ENCODE measurements around the gene IL9.

Gene IL9

DNA sequence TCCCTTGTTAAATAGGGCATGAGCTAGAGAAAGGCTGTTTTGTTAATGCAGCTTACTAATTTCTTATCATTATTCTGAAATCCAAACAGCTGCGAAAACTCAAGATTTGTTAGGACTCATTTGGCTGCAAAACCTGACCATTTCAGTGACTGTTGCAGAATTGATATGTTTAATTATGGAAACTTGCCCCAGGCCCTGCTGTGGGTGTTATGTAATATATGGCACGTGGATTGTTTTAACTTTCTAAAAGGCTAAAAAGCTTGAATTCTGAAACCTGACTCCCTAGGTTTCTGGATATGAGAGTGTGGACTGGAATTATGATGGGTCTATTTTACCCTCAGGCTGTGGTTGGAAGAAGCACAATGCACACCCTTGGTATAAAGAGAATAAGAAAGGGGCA lies 4.4 kb downstream of the IL9 start:
- DNase-seq (ENCODE audit: low read depth): no peak

DNA sequence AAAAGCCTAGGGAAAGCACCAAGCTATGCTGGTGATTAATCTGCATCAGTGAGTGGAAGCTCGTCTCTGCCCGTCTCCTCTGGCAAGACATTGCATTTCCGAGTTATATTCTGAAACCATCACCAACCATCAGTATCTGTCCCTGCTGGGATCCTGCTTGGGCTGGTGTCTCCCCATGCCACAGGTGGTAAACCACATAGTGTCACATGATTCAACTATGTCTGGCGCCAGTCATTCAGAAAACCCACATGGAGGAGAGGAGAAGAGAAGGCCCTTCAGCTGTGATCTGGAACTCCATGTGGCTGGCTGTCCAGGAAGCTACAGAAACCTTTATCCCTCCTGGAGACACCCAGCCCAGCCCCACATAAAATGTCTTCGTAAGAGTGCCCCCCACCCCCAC lies 4.8 kb downstream of the IL9 start:
- no peak for DNase-seq (ENCODE audit: low read depth)

GRCh38 chr5:135890296-135890695 lies 5.3 kb downstream of the IL9 start:
- DNase-seq (ENCODE audit: low read depth): no peak

GRCh38 chr5:135887881-135888614 lies 7.6 kb downstream of the IL9 start:
- DNase-seq (ENCODE audit: low read depth): no peak

DNA sequence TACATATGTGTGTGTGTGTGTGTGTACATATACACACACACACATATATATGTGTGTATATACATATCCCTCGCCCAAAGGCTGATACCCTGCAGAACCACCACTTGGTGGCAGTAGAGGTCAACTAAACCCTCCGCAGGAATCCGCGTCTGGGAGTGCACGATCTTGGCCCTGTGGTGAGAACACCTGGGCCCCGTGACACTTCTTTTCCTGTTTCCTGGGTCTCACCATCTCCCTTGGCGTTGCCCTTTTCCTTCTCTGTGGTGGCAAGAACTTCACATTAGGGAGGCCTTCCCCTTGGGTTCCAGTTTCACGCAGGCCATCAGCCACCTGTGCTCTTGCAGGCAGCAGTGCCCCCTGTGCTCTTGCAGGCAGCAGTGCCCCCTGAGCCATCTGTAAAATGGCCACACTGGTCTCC lies 8.2 kb downstream of the IL9 start:
- peak; percentile 3 for DNase-seq (ENCODE audit: low read depth)

GRCh38 chr5:135886136-135886535 lies 9.5 kb downstream of the IL9 start:
- no peak for DNase-seq (ENCODE audit: low read depth)

DNA sequence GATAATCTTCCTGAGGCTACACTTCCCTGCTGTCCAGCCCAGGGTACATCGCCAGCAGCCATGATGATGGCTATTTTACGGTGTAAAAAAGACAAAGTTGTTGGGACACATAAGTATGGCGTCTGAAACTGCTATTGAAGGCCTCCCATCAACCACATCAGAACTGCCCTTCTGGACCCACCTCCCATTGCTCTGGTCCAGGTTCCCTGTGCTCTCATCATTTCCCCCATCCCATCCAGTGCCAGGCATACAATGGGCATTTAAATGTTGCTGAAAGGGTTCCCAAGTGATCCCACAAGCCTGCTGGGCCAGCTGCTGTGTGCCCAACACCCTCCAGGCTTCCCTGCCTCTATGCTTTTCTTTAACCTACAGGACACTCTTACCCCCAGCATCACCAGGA lies 10.6 kb downstream of the IL9 start:
- DNase-seq (ENCODE audit: low read depth): no peak

DNA sequence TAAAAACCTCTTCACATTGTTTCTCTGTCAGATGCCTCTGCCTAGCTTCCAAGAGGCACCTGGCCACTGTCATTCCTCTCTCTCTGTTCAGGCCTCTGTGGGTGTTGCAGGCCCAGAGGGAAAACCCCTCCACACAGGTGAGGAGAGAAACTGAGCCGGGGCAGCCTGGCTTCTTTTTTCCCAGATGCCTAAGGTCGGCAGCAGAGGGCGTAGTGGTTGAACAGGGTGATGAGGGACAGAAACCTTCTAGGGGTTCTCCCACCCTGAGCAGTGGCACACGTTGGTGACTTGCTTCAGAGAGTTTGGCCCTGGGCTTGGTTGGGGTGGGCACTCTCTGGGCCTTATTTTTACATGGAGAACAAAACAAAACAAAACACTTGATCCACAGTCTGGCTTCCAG lies 12.2 kb downstream of the IL9 start:
- DNase-seq (ENCODE audit: low read depth): no peak

- no peak for DNase-seq (ENCODE audit: low read depth)
These were observed 12.6 kb downstream of the IL9 start for GRCh38 chr5:135883026-135883425.

DNA sequence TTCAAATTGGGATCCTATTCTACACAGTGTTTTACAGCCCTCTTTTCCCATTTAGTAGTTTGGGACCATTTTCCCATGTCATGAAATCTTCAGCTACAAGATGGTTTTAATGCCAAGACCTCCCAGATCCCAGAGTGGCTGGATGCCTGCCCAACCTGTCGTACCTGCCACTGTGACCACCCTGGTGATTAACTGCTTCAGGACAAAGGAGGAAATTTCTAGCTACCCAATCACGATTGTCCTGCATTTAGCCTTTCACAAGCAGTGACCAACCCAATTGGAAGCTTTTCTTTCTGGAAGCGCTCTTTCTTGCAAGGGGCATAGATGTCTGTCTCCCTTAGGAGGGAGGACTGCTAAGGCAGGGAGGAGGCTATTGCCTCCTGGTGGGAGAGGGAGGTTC lies 13.8 kb downstream of the IL9 start:
- no peak for DNase-seq (ENCODE audit: low read depth)

GRCh38 chr5:135881244-135881643 lies 14.4 kb downstream of the IL9 start:
- DNase-seq (ENCODE audit: low read depth): no peak

GRCh38 chr5:135880801-135881200 lies 14.8 kb downstream of the IL9 start:
- no peak for DNase-seq (ENCODE audit: low read depth)

DNA sequence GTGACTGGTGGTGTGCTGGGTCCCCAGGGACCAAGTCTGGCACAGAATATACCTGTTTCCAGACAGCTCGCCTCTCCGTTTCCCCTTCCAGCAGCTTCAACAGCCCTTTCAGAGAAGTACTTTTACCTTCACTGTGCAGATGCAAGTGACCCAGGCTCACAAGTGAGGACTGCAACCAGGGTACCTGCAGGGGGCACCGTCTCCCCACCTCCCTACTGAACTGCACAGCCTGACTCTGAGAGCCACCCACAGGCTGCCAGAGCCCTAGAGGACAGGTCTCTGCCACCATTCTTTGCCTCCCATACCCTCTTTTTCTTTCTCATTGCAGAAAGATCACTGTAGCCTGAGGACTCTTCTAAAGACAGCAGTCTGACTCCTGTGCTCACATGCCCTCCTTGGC lies 15.4 kb downstream of the IL9 start:
- no peak for DNase-seq (ENCODE audit: low read depth)

DNA sequence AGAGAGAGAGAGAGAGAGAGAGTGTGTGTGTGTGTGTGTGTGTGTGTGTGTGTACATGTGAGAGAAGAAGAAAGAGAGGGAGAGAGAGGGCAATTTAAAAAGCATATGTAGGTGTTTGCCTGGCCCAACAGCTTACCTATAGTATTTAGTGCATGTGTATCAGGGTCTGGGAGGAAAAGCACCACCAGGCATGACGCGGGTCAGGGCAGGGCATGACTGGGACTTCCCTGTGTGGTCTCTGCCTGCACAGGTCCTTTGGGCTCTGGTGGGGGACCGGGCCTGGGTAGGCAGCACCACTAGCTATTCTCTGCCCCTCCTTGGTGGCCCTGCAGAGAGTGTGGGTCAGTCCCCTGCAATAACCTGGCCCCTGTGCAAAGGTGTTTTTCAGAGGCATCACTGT lies 16.1 kb downstream of the IL9 start:
- no peak for DNase-seq (ENCODE audit: low read depth)

DNA sequence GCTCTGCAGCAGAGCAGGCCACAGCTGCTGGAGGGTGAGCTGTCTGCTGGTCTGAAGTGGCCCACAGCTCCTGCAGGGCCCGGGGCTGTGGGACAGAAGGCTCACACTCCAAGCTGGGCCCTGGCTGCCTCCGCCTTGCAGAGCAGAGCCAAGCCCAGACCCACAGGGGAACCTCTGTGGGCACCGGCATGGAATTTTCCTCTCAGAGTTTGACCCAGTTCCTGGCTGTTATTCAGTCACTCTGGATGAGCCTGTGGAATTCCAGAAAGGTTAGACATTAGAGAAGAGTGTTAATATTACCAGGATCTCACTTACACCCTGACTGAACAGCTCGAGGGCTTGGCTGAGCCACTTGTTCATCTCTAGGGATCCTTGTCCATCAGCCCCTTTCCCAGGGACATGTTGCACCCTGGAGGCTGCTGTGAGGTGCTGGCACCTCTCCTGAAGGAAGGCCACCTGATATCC lies 17.5 kb downstream of the IL9 start:
- no peak for DNase-seq (ENCODE audit: low read depth)

DNA sequence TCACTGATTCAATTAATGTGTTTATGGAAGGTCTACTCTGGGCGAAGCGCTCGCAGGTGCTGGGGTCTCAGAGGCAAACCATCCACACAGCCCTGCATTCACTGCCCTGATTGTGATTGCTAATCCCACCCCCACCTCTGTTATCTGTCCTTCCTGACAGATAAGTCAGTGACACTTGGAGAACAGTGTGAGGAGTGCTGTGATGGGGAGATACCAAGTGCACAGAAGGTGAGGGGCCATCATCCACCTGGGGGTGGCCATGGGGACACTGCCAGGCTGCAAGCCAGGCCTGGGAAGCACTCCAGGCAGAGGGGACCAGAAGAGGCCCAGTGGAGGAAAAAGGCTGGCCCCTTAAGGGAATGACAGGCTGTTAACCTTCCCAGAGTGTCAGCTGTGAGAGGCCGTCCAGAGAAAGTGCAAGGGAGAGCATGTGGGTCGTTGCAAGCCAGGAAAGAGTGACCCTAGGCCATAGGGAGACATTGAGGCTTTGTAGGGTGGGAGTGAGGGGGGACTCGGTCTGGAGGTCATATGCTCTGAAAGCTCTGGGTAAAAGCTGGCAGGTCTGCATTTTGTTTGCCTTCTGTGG lies 18.0 kb downstream of the IL9 start:
- DNase-seq (ENCODE audit: low read depth): no peak

- no peak for DNase-seq (ENCODE audit: low read depth)
These were observed 19.5 kb downstream of the IL9 start for GRCh38 chr5:135876146-135876545.

DNA sequence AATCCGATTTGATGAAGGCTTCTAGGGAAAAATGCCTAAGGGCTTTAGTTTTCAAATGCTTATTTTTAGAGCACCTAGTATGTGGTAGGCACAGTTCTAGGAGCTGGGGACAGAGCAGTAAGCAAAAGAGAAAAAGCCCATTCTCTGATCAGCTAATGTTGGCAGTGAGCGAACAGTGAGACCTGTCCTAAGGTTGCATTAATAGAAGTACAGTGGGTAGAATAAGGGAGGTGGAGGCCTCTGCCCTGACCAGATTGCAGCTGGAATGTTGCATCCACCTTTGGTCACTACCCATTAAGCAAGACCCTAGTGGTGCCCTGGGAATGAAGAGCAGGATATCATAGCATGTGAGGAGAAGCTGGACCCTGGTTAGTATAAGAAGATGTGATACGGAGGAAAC lies 20.1 kb downstream of the IL9 start:
- DNase-seq (ENCODE audit: low read depth): no peak

DNA sequence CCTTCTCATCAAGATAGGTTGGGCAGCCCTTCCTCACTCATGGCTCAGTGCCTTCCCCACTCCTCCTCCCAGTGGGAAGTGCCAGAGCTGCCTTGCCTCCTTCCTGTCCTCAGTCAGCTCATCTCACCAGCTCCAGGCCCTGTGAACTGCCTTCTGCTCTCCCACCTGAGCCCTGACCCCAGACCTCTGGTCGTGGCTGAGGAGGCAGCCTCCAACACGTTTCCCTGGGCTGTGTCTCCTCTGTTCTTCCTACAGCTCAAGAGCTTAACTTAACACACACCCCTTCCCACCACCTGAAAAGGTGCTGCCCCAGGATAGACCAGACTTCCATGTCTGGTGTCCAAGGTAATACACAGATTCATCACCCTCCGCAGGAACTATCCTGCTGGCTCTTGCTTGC lies 21.2 kb downstream of the IL9 start:
- no peak for DNase-seq (ENCODE audit: low read depth)

GRCh38 chr5:135873831-135874230 lies 21.8 kb downstream of the IL9 start:
- no peak for DNase-seq (ENCODE audit: low read depth)

- no peak for DNase-seq (ENCODE audit: low read depth)
These were observed 24.2 kb downstream of the IL9 start for GRCh38 chr5:135871268-135871915.

DNA sequence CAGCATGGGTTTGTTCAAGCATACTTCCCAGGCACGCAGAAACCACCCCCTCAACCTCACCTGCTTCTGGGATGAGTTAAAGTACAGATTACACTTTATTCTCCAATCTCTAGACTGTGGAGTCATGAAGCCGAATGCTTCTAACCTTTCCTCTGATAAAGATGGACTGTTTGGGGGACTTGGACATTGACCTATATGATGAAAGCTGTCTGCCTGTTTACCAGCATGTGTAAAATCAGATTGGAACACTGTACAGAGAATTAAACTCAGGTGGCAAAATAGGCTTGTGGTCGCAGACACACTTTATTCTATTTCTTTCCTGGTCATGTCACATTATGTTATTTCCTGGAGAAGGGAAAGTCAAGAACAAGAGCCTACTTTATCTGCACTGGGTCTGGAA lies 25.7 kb downstream of the IL9 start:
- no peak for DNase-seq (ENCODE audit: low read depth)

DNA sequence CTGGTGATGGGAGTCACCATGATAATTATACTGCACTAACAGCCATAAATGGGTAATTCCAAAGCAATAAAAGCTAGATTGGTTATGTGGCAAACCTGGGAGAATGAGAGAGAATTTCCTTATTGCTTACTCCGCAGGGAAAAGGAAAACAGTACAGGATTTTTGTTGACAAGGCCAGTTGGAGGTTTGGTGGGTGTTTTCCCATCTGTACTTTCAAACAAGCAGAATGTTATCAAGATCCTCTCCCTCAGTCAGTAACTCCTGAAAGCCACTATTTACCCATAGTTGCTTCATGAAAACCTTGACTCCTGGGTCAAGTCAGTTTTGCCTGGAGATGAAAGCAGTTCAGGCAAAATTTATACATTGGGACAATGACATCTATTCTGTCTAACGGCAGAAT lies 26.4 kb downstream of the IL9 start:
- no peak for DNase-seq (ENCODE audit: low read depth)

DNA sequence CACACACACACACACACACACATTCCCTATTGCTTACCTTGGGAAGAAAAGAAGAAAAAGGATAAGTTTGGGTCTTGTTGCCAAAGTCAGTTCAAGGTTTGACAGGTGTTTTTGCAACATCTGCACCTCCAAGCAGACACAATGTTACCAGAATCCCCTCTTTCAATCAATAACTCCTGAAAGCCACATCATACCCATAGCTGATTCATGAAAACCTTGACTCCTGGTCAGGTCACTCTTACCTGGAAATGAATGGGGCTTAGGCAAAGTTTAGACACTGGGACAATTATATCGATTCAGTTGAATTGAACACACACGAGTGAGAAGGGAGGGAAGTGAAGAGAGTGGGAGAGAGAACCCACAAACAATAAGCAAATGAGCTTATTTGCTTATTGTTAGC lies 27.0 kb downstream of the IL9 start:
- no peak for DNase-seq (ENCODE audit: low read depth)

All from CMK (cell line).